DMS53 (cell line): ENCODE results near the gene RRP36.
"Not testable (repeated sequence)": the region's sequence is repeated elsewhere in the genome, so short reads cannot be mapped to it uniquely, and the experiment has no call there.

Experiments used
- DNase-seq: peaks from one replicate; lab custom pipeline; 2025; lab: John Stamatoyannopoulos, UW

Gene RRP36, protein sequence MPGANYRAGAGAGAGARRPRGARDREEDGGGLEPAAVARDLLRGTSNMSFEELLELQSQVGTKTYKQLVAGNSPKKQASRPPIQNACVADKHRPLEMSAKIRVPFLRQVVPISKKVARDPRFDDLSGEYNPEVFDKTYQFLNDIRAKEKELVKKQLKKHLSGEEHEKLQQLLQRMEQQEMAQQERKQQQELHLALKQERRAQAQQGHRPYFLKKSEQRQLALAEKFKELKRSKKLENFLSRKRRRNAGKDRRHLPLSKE

DNA sequence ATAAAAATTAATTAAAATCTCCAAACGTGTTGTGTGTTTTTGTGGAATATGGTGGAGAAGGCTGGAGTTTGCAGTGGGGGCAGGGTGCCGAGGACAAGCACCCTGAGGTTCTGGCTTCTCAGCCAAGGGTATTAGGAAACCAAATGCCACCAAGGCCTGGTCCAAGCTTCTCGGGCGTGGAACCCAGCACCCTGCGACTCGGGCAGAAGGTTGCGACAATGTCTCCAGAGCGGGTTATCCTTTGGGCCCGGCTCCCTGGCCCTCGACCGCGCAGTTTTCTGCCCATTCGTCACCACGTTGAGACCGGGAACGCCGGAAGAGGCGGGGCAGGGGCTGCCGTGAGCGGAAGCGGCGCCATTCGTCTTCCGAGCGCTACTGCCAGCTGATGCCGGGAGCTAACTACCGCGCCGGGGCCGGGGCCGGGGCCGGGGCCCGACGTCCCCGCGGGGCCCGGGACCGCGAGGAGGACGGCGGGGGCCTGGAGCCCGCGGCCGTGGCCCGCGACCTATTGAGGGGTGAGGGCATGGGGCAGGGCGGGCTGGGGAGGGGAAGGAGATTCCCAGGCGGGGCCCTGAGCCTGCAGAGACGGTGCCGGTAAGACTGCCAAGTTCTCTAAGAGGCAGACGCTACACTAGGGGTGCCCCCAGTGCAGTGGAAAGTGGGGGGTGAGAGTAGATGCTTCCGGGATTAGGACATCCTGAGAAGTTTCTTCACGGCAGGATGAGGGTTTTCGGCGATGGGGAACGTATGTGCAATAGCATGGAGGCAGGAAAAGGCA is at the start of gene RRP36:
TSS of gene RRP36 (plus strand) at position 354 of the 778 bp plus-strand sequence. CDS start at position 386, 32 bp downstream.
- peak; percentile 92 for DNase-seq

DNA sequence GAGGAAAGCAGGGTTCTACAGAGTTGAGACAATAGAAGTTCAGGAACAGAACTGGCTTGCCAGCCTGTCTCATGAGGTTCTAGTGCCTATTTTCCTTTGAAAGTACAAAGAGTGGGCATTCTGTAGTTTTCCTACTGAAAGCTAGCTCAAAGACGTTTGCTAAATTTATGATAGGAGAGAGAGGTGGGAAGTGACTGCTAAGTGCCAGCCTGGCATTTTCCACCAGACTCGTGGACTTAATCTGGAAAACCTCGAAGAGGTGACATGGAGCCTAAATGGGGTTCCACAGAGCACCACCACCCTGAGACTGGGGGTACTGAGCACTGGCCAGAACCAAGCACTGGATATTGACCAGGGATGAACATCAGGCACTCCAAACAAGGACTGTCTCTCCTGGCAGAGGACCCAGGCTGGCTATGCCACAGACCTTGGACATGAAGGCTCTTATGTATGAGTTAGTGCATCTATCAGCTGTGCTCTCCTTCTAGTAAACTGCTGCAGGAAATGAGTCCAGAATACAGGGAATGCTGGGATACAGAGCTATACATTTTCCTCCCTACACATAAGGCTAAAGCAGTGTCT is 49.6 kb upstream of the RRP36 start:
- peak; percentile 29 for DNase-seq

DNA sequence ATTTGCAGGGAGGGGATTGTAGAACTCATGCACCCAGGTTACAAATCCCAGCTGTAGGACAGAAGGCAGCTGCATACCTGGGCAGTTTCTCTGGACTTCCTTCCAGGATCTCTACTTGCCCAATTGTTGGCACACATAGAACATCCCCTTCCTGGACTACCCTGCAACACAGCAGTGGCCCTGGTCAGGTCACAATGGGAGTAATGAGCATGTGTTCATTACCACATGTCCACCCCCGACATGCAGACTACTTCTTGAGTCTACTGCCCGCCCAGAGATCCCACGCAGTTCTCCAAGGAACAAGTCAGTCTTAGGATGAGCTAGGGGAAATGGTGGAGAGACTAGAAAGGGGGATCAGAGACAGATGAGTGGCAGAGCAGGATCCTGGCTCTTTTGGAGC is 47.5 kb upstream of the RRP36 start:
- DNase-seq = no peak

DNA sequence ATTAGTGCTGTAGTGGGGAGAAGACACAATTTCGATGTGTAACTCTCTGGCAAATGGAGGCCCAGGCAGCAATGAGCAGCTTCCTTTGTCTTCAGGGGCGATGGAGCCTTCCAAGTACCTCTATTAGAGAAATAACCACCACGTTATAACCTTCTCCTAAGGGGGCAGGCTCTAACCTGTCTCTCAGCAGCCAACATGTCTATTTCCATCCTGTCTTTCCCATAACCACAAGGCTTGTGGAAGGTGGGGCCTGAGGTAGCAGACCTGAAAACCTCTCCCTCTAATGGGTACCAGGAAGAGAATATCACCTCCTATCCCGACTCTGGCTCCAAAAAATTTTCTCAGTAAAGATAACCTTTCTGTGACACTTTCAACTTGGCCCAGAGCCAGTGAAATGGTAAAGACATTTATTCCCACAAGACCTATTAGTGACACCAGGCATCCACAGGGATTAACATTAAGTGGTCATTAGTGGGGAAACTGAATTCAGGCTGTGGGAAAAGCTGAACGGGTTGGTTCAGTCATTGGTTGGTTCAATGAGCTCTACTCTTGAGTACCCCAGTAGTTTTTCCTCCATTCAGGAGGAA is 46.4 kb upstream of the RRP36 start:
- DNase-seq = no peak

DNA sequence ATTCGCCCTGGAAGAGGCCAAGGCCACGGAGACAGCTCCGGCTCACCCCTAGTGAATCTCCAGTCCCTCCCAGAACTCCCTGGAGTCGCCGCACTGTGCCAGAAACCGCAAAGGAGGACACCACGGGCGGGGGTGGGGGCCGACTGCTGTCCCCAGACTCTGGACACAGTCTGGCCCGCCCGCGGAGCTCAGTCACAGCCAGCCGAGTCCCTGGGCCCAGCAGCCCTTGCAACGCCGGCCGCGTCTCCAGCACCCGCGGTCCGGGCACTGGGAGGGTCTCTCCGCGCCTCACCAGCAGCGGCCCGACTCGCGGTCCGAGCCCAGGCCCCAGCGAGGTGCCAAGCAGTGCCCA is 43.0 kb upstream of the RRP36 start:
- DNase-seq = peak; percentile 71

DNA sequence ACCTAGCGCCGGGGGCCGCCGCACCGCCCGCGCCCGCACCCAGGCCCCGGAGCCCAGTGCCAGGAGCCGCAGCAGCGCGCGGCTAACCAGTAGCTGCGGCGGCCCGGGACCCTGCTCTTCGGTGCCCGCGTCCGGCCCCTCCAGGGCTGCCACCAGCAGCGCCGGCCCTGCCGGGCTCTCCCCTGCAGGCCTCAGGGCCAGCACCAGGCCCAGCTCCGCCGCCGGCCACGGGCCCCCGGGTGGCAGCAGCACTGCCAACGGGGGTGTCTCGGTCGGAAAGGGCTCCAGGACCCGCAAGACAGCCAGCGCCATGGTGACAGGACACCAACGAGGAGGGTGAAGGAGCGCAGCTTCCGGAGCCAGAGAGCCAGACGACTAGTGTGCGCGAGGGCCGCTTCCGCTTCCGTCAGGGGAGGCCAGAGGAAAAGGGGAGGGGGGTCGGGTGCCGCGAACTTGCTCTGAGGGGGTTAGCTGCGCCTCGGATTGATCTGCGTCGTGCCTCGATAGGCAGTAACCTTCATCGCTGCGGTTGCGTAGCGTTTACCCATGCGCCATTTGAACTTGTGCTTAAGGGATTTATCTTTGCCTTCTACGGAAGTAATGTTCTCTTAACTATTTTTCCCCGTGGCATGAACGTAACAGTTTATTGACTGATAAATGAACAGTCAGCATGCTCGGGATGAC is 42.4 kb upstream of the RRP36 start, which contains the start of gene PEX6:
TSS of gene PEX6 (minus strand) at position 343 of the 684 bp plus-strand sequence. CDS start at position 312, 31 bp downstream.
- peak; percentile 93 for DNase-seq

DNA sequence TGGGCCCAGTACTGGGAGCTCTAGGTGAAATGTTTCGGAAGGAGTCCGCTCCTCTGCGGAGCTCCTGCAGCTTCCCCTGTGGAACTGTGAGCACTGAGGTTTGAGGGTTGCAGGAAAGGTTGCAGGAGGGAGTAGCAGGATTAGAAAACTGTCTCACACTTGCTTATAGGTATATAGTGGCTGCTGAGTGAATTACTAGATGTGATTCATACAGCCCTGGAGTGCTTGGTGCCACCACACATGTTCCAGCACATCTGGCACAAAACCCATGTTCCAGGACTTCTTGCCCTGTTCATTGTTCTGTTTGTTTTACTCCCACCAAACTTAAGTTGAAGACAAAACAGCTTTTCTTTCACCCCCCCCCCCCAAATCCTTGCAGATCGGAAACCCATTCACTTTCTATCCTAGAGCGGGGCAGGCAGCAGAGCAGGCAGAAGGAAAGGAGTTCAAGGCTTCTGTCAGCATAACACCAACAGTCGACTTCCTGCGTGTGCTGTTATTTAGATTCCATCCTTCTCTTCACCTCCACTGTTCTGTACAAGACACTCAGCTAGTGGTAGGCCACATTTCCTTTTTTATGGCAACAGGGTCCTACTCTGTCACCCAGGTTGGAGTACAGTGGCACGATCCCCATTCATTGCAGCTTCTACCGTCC is 41.8 kb upstream of the RRP36 start:
- DNase-seq = no peak

DNA sequence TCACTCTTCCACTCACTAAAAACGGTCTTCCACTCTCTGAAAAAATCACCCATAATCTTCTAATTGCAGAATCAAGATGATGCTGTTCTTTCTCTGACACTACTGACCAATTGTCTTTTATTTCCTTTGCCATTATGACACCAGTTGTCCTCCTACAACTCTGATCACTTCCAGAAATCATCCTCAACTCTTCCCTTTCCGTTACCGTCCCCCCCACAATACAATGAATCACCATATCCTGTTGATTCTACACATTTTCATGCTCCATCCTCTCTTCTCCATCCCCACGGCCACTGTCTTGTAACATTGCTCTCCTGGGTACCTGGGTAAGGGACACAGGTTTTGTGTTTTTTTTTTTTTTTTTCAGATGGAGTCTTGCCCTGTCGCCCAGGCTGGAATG is 39.6 kb upstream of the RRP36 start:
- no peak for DNase-seq

DNA sequence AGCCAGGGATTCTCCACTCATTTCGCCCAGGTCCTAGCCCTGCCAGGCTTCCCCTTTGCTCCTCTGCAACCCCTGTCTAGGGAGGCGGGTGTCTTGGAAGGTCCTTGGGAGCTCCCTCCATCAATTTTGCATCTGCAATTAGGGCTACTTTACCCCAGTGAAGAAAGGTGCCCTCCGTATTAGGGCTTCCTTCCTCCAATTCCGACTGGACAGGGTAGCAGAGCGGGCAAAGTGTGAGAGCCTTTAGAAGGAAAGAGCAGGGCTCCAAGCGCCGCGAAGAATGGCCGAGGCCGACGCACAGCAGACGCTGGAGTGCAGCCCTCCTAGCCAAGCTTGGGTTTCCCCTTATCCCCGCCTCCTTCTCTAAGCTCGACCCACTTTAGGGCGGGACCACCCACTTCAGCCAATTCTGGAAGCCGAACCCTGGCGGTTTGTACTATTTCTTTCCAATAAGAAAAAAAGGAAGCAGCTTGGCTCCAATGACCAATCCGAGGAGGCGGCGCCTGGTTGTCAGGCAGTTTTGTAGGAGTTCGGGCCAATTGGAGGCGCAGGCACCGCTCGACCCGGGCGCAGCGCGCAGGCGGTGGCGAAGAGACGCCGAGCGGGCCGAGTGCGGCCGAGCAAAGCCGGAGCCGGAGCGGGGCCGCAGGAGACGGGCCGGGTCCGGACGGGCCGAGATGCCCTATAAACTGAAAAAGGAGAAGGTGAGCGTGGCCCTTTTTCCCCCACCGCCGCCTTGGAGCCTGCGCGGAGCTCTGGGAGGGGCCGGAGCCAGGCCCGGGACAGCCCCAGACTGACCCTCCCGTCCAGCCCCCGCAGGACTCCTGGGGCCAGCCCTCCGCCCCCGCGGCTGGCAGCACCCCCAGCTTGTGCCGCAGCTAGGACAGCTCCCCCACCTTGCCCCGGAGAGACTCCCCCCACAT is 37.2 kb upstream of the RRP36 start, which contains the start of gene PPP2R5D:
TSS of gene PPP2R5D (plus strand) at position 570 of the 923 bp plus-strand sequence. CDS start at position 678, 108 bp downstream.
- DNase-seq = peak; percentile 100

DNA sequence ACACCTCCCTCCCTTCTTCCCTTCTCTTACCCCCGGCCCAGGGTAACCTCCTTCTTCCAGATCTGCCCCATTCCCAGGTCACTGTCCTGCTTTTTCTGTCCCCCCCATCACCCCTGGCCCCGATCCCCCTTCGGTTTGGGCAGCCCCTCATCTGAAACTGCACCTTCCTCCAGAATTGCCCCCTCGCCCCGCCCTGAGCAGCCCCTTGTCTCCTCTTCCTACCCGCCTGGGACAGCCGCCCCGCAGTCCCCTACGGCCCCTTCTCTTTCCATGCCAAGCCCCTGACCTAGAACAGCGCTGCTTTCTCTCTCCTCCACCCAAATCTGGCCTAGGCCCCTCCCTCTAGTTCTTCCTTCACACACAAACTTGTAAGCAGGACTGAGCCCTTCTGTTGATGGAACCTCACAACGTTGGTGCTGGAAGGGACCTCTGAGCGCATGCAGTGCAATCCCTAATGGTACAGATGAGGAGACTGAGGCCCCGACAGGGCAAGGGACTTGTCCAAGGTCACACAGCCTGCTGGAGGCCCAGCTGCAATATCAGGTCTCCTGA is 36.4 kb upstream of the RRP36 start:
- DNase-seq = no peak

DNA sequence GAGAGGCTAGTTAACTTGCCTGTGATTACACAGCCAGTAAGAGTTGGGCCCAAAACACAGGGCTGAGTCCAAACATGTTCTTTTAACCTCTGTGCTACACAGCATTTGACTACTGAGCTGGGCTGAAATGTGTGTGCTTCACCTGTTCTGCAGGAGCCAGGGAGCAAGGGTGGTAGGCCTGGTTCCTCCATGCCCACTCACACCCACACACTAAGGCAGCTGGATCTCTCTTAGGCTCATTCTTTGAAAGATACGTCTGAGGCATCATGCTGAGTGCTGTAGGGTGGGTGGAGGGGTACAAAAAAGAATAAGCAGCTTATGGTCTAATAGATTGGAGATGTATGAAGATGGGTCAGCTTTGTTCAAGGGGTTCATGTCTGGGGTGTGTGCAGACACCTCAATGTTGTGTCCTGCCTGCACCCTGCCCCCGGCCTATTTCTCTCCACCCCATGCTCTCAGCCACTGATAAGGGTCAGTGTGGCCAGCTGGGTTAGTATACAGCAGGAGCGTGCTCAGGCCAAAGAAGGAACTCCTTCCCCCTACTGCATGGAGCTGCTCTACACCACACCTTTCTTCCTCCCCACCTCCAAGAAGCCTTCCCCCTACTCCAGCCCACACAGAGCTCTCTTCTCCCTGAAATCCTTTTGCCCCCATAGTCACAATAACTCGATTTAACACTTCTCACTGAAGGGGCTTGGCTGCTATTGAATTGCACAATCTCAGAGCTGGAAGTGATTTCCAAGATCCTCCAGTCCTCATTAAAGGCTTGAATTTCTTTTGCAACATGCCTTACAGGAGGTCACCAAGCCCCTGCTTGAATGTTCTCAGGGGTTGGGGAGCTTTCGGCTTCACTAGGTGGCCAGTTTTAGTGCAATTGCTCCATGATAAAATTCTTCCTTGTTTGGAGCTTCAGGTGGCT is 33.6 kb upstream of the RRP36 start:
- DNase-seq = no peak

DNA sequence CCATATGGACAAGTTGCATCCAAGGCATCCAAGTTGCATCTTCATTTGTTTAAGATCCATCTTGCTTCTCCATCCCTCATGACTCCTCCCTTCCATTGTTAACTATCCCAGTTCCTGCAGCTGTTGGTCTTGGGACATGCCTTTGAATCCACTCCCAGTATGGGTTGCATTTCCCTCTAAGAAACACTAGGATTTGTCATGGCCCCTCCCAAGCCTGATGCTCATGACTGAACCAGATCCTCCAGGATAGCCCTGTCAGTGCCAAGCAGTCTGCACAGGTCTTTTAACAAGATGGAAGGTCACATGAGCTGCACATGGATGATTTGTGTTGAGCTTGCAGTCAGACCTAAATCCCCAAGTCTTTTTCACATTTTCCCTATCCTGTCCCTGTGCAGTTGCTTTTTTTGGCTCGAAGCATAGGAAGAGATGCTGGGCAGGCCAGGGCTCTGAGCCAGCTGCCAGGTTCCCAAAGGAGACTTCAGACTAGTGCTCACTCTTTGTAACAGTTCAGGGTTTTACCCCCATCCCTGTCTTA is 32.9 kb upstream of the RRP36 start:
- DNase-seq = no peak

DNA sequence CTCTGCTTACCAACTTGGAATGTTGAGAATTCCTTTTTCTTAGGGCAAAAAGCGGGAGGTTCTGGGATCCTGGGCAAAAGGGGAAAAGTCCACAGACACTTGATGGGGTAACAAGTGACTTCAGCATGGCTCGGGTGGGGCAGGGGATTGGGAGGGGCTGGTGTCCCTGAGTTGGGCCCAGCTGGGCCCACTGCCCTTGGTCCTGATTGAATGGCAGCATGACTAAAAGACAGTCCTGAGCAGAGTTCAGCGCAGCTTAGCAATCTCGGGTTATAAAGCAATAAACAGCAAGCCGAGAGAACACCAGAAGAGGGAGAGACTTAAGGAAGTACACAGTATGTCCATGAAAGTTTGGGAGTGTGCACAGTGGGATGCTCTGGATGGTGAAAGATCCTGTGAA is 31.5 kb upstream of the RRP36 start:
- DNase-seq = no peak

DNA sequence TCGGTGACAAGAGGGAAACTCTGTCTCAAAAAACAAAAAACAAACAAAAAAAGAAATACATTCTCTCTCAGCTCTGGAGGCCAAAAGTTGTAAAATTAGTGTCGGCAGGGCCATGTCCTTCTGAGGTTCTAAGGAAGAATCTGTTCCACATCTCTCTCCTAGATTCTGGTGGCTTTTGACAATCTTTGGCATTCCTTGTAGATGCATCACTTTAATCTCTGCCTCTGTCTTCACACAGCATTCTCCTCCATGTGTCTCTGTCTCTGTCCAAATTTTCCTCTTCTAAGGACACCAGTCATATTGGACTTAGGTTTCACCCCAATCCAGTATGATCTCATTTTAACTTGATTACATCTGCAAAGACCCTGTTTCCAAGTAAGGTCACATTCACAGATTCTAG is 28.0 kb upstream of the RRP36 start:
- DNase-seq = no peak

DNA sequence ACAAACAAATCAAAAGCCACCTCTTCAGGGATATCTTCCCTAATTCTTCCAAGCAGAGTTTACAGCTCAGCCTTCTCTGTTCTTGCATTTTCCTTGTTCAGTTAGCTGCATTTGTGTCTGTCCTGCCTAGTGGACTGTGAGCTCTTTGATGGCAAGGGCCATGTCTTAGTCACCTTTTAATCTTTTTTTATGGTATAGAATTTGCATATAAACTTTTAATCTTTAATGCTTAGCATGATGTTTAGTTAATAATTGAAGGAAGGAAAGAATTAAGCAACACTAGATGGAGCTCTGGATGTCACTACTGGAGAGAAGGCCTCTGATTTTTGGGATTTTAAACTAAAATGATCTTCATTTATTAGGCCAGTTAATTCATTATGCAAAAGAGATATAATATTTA is 24.9 kb upstream of the RRP36 start:
- no peak for DNase-seq

DNA sequence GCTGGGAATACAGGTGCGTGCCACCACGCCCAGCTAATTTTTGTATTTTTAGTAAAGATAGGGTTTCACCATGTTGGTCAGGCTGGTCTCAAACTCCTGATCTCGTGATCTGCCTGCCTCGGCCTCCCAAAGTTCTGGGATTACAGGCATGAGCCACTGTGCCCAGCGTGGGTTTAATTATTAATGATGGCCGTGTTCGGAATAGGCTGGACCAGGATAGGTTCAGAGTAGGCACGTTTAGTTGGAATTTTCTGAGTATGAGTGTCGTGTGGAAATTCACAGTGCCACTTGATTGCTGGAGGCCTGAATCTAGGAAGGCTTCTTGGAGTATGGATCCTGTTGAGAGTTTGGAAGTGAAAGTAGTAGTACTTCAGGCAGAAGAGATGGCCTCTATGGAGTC is 23.2 kb upstream of the RRP36 start:
- not testable (repeated sequence) for DNase-seq

DNA sequence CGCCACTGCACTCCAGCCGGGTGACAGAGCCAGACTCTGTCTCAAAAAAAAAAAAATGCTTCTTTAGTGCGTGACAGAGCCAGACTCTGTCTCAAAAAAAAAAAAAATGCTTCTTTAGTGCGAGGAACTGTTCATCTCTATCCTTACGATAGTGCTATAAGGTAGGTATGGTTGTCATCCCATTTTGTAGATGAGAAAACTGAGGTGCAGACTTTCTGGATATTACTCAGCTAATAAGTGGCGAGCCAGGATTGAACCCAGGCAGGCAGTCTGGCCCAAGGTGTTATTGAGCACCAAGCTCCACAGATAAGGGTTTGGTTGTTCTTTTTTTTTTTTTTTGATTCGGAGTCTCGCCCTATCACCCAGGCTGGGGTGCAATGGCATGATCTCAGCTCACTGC is 19.6 kb upstream of the RRP36 start:
- DNase-seq = no peak

DNA sequence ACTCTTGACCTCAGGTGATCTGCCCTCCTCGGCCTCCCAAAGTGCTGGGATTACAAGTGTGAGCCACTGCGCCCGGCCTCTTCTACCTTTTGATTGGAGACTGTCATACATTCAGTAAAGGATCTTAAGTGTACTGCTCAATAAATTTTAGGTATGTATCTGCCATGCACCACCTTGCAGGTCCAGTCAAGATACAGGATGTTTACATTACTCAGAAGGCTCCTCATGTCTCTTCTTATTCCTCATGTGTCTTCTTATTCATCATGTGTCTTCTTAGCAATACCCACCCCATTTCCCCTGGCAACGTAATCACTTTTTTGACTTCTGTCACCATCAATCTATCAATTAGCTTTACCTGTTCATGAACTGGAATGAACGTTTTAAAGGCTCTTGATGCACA is 15.6 kb upstream of the RRP36 start:
- no peak for DNase-seq

DNA sequence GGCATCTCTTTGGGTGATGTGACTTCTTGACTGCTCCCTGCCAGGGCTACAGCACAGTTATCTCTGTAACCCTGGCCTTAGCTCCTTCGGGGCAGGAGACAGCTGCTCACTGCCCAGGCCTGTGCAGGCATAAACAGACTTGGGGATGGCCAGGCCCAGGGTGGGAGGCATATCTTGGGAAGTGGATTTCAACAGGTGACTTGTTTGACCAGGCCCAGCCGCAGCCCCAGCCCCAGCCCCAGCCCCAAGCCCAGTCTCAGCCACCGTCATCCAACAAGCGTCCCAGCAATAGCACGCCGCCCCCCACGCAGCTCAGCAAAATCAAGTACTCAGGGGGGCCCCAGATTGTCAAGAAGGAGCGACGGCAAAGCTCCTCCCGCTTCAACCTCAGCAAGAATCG is 15.2 kb upstream of the RRP36 start:
- no peak for DNase-seq
